ENCODE data around the gene CFAP69. TPM values are rescaled to one million over a fixed set of nuclear protein-coding genes. Genes with fewer than 3 reads are reported as not detected.

Gene CFAP69
- total and polyA plus RNA-seq, 2 donors (not counting 1 experiment from before 2014, with no cell fraction given): 1.3 to 7.1 TPM

DNA sequence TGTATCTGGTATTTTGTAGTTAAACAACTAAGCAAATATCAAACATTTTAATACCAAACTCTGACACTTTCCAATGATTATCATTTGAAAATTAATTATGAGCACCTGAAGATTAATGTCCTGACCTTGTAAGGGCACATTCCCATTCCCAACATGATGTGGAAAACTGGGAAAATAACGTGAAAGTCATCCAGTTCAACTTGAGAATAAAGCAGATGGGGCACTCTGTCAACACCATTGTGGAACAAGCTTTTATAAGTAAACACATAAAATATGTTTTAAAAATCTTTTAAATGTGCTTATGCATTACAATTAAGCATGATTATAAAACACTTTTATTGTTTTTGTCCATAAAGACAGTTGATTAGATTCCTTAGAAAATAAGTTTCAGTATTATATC lies 19.4 kb upstream of the CFAP69 start:
- Histone ChIP-seq H3K79me2 (ENCODE audit: control insufficient read depth, insufficient read depth, low read length) (no peaks in the 10 kb centered on the region), H3K9me3 (ENCODE audit: control insufficient read depth, insufficient read depth, low read depth, low read length) (no peaks in the 10 kb centered on the region), H3K4me1 (ENCODE audit: control insufficient read depth, extremely low read depth, insufficient read depth, low read length) (peaks cover 3% of the 10 kb centered on the region), H4K20me1 (ENCODE audit: control insufficient read depth, extremely low read depth, insufficient read depth, low read length) (no peaks in the 10 kb centered on the region), H3K27me3 (ENCODE audit: control insufficient read depth, insufficient read depth, low read length) (no peaks in the 10 kb centered on the region), H3K4me2 (ENCODE audit: extremely low read depth, insufficient read depth, low read length) (no peak overlapping the region), H3K36me3 (ENCODE audit: control insufficient read depth, insufficient read depth, low read length) (no peaks in the 10 kb centered on the region), H3K4me3 (replicated peaks in 1 of 4; ENCODE audit: control extremely low read depth in 1 of 4, insufficient read depth in 1 of 4, low read depth in 3 of 4, low read length in 4 of 4) (no peak overlapping the region), H3K27ac (ENCODE audit: insufficient read depth, low read length) (no peak overlapping the region), H3K9ac (ENCODE audit: insufficient read depth, low read length) (no peak overlapping the region), H2AFZ (ENCODE audit: low read length) (no peak overlapping the region)
- TF ChIP-seq, protein P1, sequence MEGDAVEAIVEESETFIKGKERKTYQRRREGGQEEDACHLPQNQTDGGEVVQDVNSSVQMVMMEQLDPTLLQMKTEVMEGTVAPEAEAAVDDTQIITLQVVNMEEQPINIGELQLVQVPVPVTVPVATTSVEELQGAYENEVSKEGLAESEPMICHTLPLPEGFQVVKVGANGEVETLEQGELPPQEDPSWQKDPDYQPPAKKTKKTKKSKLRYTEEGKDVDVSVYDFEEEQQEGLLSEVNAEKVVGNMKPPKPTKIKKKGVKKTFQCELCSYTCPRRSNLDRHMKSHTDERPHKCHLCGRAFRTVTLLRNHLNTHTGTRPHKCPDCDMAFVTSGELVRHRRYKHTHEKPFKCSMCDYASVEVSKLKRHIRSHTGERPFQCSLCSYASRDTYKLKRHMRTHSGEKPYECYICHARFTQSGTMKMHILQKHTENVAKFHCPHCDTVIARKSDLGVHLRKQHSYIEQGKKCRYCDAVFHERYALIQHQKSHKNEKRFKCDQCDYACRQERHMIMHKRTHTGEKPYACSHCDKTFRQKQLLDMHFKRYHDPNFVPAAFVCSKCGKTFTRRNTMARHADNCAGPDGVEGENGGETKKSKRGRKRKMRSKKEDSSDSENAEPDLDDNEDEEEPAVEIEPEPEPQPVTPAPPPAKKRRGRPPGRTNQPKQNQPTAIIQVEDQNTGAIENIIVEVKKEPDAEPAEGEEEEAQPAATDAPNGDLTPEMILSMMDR (conservative IDR thresholded peaks at IDR 0.05 in 1 of 2, IDR thresholded peaks at IDR 0.05 in 1 of 2; ENCODE audit: low read depth in 1 of 2, low read length in 2 of 2): no peak
- TF ChIP-seq EZH2 (IDR thresholded peaks at IDR 0.05; ENCODE audit: low read length, missing control alignments): no peak
- no peak for DNase-seq (ENCODE audit: low read depth in 2 of 2)

DNA sequence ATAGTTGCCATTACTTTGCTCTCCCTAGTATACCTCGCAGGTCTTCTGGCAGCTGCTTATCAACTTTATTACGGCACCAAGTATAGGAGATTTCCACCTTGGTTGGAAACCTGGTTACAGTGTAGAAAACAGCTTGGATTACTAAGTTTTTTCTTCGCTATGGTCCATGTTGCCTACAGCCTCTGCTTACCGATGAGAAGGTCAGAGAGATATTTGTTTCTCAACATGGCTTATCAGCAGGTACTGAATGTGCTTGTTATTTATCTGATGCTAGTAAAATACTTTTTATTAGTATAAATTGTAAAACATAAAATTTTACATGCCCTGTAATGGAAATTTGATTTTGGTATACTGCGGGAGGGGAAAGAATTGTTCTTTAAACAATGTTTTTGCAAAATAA lies 17.7 kb upstream of the CFAP69 start:
- Histone ChIP-seq H2AFZ (ENCODE audit: low read length) (no peak overlapping the region), H3K27ac (ENCODE audit: insufficient read depth, low read length) (no peak overlapping the region), H3K4me3 (replicated peaks in 1 of 4; ENCODE audit: control extremely low read depth in 1 of 4, insufficient read depth in 1 of 4, low read depth in 3 of 4, low read length in 4 of 4) (no peak overlapping the region), H3K4me2 (ENCODE audit: extremely low read depth, insufficient read depth, low read length) (no peak overlapping the region), H3K9me3 (ENCODE audit: control insufficient read depth, insufficient read depth, low read depth, low read length) (no peaks in the 10 kb centered on the region), H3K79me2 (ENCODE audit: control insufficient read depth, insufficient read depth, low read length) (no peaks in the 10 kb centered on the region), H3K27me3 (ENCODE audit: control insufficient read depth, insufficient read depth, low read length) (no peaks in the 10 kb centered on the region), H4K20me1 (ENCODE audit: control insufficient read depth, extremely low read depth, insufficient read depth, low read length) (no peaks in the 10 kb centered on the region), H3K4me1 (ENCODE audit: control insufficient read depth, extremely low read depth, insufficient read depth, low read length) (peaks cover 3% of the 10 kb centered on the region), H3K9ac (ENCODE audit: insufficient read depth, low read length) (no peak overlapping the region), H3K36me3 (ENCODE audit: control insufficient read depth, insufficient read depth, low read length) (no peaks in the 10 kb centered on the region)
- no peak for DNase-seq (ENCODE audit: low read depth in 2 of 2)
- TF ChIP-seq EZH2 (IDR thresholded peaks at IDR 0.05; ENCODE audit: low read length, missing control alignments): no peak
- TF ChIP-seq, protein P1 (conservative IDR thresholded peaks at IDR 0.05 in 1 of 2, IDR thresholded peaks at IDR 0.05 in 1 of 2; ENCODE audit: low read depth in 1 of 2, low read length in 2 of 2): no peak

DNA sequence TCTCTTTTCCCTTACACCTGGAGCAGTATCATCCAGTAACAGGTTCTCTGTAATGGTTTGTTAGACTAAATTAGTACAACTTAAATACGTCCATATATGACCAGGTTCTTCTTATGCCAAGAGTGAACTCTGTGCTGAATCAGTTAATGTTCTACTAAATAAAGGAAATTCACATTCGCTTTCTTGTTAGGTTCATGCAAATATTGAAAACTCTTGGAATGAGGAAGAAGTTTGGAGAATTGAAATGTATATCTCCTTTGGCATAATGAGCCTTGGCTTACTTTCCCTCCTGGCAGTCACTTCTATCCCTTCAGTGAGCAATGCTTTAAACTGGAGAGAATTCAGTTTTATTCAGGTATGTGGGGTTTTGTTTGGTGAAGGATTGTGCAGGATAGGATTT lies 15.3 kb upstream of the CFAP69 start:
- H3K36me3 ChIP-seq (ENCODE audit: control insufficient read depth, insufficient read depth, low read length): no peaks in the 10 kb centered on the region
- no peaks in the 10 kb centered on the region for H3K4me1 ChIP-seq (ENCODE audit: control insufficient read depth, extremely low read depth, insufficient read depth, low read length)
- no peaks in the 10 kb centered on the region for H3K79me2 ChIP-seq (ENCODE audit: control insufficient read depth, insufficient read depth, low read length)
- no peak overlapping the region for H3K4me2 ChIP-seq (ENCODE audit: extremely low read depth, insufficient read depth, low read length)
- H3K27ac ChIP-seq (ENCODE audit: insufficient read depth, low read length): no peak overlapping the region
- H3K9ac ChIP-seq (ENCODE audit: insufficient read depth, low read length): no peak overlapping the region
- H3K27me3 ChIP-seq (ENCODE audit: control insufficient read depth, insufficient read depth, low read length): no peaks in the 10 kb centered on the region
- no peak overlapping the region for H3K4me3 ChIP-seq (replicated peaks in 1 of 4; ENCODE audit: control extremely low read depth in 1 of 4, insufficient read depth in 1 of 4, low read depth in 3 of 4, low read length in 4 of 4)
- no peak overlapping the region for H2AFZ ChIP-seq (ENCODE audit: low read length)
- H3K9me3 ChIP-seq (ENCODE audit: control insufficient read depth, insufficient read depth, low read depth, low read length): no peaks in the 10 kb centered on the region
- TF ChIP-seq, protein P1 (conservative IDR thresholded peaks at IDR 0.05 in 1 of 2, IDR thresholded peaks at IDR 0.05 in 1 of 2; ENCODE audit: low read depth in 1 of 2, low read length in 2 of 2): no peak
- TF ChIP-seq EZH2 (IDR thresholded peaks at IDR 0.05; ENCODE audit: low read length, missing control alignments): no peak
- no peaks in the 10 kb centered on the region for H4K20me1 ChIP-seq (ENCODE audit: control insufficient read depth, extremely low read depth, insufficient read depth, low read length)
- no peak for DNase-seq (ENCODE audit: low read depth in 2 of 2)
